Measurements from ENCODE around the gene FANCL. TPM values are rescaled to one million over a fixed set of nuclear protein-coding genes. Genes with fewer than 3 reads are reported as not detected.
"Not testable (repeated sequence)": the region's sequence is repeated elsewhere in the genome, so short reads cannot be mapped to it uniquely, and the experiment has no call there.

FANCL gene
- total and polyA plus RNA-seq, 12 donors, result 7.4 to 19.2 (median 11.9) TPM

DNA sequence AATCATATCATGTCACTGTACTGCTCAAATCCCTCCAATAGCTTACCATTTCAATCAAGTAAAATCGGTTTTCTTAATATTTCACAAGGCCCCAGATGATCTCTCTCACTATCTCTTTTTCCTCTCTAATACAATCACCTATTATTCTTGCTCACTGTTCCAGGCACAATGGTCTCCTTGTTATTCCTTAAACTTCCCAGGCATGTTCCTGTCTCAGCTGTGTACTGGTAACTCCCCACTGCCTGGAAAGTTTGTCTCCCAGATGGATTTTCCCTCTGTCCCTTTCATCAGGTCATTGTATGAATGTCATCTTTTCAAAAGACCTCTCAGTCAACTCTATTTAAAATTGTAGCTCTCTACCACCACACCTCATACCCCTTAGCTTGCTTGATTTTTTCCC lies 30.7 kb upstream of the FANCL start:
- no peak for ATAC-seq

GRCh38 chr2:58268685-58269084 lies 27.6 kb upstream of the FANCL start:
- Histone ChIP-seq H3K4me3 (no peak overlapping the region), H3K4me1 (no peaks in the 10 kb centered on the region), H3K9me3 (no peaks in the 10 kb centered on the region), H3K36me3 (no peaks in the 10 kb centered on the region), H3K27ac (no peak overlapping the region), H3K27me3 (no peaks in the 10 kb centered on the region)
- TF ChIP-seq, protein P1, sequence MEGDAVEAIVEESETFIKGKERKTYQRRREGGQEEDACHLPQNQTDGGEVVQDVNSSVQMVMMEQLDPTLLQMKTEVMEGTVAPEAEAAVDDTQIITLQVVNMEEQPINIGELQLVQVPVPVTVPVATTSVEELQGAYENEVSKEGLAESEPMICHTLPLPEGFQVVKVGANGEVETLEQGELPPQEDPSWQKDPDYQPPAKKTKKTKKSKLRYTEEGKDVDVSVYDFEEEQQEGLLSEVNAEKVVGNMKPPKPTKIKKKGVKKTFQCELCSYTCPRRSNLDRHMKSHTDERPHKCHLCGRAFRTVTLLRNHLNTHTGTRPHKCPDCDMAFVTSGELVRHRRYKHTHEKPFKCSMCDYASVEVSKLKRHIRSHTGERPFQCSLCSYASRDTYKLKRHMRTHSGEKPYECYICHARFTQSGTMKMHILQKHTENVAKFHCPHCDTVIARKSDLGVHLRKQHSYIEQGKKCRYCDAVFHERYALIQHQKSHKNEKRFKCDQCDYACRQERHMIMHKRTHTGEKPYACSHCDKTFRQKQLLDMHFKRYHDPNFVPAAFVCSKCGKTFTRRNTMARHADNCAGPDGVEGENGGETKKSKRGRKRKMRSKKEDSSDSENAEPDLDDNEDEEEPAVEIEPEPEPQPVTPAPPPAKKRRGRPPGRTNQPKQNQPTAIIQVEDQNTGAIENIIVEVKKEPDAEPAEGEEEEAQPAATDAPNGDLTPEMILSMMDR (IDR thresholded peaks at IDR 0.05), result no peak
- ATAC-seq (no peak), DNase-seq (no peak)
- WGBS, 2 donors, result 94 to 95% methylated on average over 4 of the region's 4 CpGs
- intact Hi-C loops (cut with DNase I), result no loop called here

More for the DNA sequence above, 30.7 kb upstream of the FANCL start:
- no peak for DNase-seq
- Histone ChIP-seq H3K4me1 (no peaks in the 10 kb centered on the region), H3K9me3 (no peaks in the 10 kb centered on the region), H3K36me3 (no peaks in the 10 kb centered on the region), H3K27ac (no peak overlapping the region), H3K27me3 (no peaks in the 10 kb centered on the region), H3K4me3 (no peak overlapping the region)
- TF ChIP-seq, protein P1 (IDR thresholded peaks at IDR 0.05), result no peak
- WGBS, 2 donors, result 45 to 46% methylated on average over 1 of the region's 1 CpG
- intact Hi-C loops (cut with DNase I), result no loop called here

- intact Hi-C loops (cut with DNase I), result no loop called here
- no peak for ATAC-seq
- no peaks in the 10 kb centered on the region for H3K27me3 ChIP-seq
- no peaks in the 10 kb centered on the region for H3K9me3 ChIP-seq
- TF ChIP-seq, protein P1 (IDR thresholded peaks at IDR 0.05), result no peak
- no peak for DNase-seq
- H3K36me3 ChIP-seq, result no peaks in the 10 kb centered on the region
- no peak overlapping the region for H3K4me3 ChIP-seq
- H3K27ac ChIP-seq, result no peak overlapping the region
- H3K4me1 ChIP-seq, result no peaks in the 10 kb centered on the region
- 71 to 84% methylated on average over 2 of the region's 2 CpGs for WGBS, 2 donors
Observed at GRCh38 chr2:58266211-58266610, 25.1 kb upstream of the FANCL start.

- TF ChIP-seq, protein P1 (IDR thresholded peaks at IDR 0.05), result no peak
- Histone ChIP-seq H3K27ac (no peak overlapping the region), H3K36me3 (no peaks in the 10 kb centered on the region), H3K27me3 (no peaks in the 10 kb centered on the region), H3K4me3 (no peak overlapping the region), H3K4me1 (no peaks in the 10 kb centered on the region), H3K9me3 (no peaks in the 10 kb centered on the region)
- ATAC-seq (no peak), DNase-seq (no peak)
- WGBS, 2 donors, result 58 to 61% methylated on average over 1 of the region's 1 CpG
- intact Hi-C loops (cut with DNase I), result no loop called here
Observed at GRCh38 chr2:58261209-58261608, 20.1 kb upstream of the FANCL start.

DNA sequence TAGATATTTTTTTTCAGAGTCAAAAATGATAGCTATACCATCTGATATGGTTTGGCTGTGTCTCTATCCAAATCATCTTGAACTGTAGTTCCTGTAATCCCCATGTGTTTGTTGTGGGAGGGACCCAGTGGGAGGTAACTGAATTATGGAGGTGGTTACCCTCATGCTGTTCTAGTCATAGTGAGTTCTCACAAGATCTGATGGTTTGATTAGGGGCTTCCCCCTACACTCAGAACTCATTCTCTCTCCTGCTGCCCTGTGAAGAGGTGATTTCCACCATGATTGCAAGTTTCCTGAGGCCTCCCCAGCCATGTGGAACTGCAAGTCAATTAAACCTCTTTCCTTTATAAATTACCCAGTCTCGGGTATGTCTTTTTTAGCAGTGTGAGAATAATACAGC lies 17.3 kb upstream of the FANCL start:
- DNase-seq; H3K27ac ChIP-seq; H3K4me1 ChIP-seq; H3K36me3 ChIP-seq; H3K9me3 ChIP-seq; ATAC-seq; H3K4me3 ChIP-seq; intact Hi-C loops (cut with DNase I); H3K27me3 ChIP-seq: not testable (repeated sequence)
- WGBS, 2 donors, result 87 to 88% methylated on average over 1 of the region's 1 CpG

- intact Hi-C loops (cut with DNase I); H3K27me3 ChIP-seq; H3K36me3 ChIP-seq; H3K9me3 ChIP-seq; H3K4me3 ChIP-seq; DNase-seq; ATAC-seq; H3K4me1 ChIP-seq; H3K27ac ChIP-seq: not testable (repeated sequence)
- WGBS, 2 donors, result 85 to 92% methylated on average over 35 to 39 of the region's 43 CpGs
Observed at GRCh38 chr2:58251331-58252201, 10.4 kb upstream of the FANCL start.
